IMR-90 (cell line): Measurements from ENCODE around the gene PAQR4. TPM values are rescaled to one million over a fixed set of nuclear protein-coding genes. Genes with fewer than 3 reads are reported as not detected.

Experiments
- ATAC-seq: fragments of 200-7000 bp; cut with Tn5 transposase; 2 replicates; pipeline ENCODE4 v1.9.1; 2020; ENCODE audit warnings: low read depth, mild to moderate bottlenecking, moderate library complexity
- BruUV-seq: library from RNA; stranded (reverse); fragments of 400-500 nt; replicated peaks from 2 replicates; lab custom pipeline; 2021; lab: Mats Ljungman, UMichigan
- CTCF ChIA-PET: fragments of 300-600 bp; formaldehyde crosslinking; extraction: SDS; loops from one replicate; lab custom pipeline; 2021; ENCODE audit warnings: antibody characterized with exemption; lab: Yijun Ruan, JAX
- POLR2A ChIA-PET: fragments of 300-600 bp; sonication (Branson Sonifier 250); formaldehyde crosslinking; loops from one replicate; lab custom pipeline; 2022; ENCODE audit warnings: antibody characterized with exemption; ENCODE audit not compliant: unreplicated experiment; lab: Charles Lee
- DNase-seq: peaks from one replicate; pipeline ENCODE4 v3.0.0; 2013
- H2AFZ ChIP-seq: replicated peaks from 2 replicates; pipeline ENCODE3; 2013; ENCODE audit warnings: low read length, mild to moderate bottlenecking; ENCODE audit not compliant: poor library complexity
- H2AK5ac ChIP-seq: 2 replicates; pipeline ENCODE4 v1.6.1; 2013; ENCODE audit warnings: low read depth, low read length, inconsistent platforms
- H2AK9ac ChIP-seq: replicated peaks from 2 replicates; pipeline ENCODE3; 2013; ENCODE audit warnings: mild to moderate bottlenecking, low read depth, low read length, moderate library complexity; ENCODE audit not compliant: poor library complexity
- H2BK120ac ChIP-seq: 2 replicates; pipeline ENCODE4 v1.6.1; 2013; ENCODE audit warnings: low read depth, low read length, inconsistent platforms
- H2BK15ac ChIP-seq: 3 replicates; pipeline ENCODE4 v1.6.1; 2013; ENCODE audit warnings: low read depth, low read length, inconsistent platforms
- H2BK20ac ChIP-seq: 2 replicates; pipeline ENCODE4 v1.6.1; 2013; ENCODE audit warnings: low read depth, mild to moderate bottlenecking, inconsistent platforms, low read length, moderate library complexity
- H2BK5ac ChIP-seq: 2 replicates; pipeline ENCODE4 v1.6.1; 2013; ENCODE audit warnings: mild to moderate bottlenecking, low read depth, low read length, inconsistent platforms; ENCODE audit not compliant: poor library complexity, severe bottlenecking
- H3K14ac ChIP-seq: replicated peaks from 2 replicates; pipeline ENCODE4 v1.6.1; 2013; ENCODE audit warnings: low read depth, low read length, inconsistent platforms
- H3K18ac ChIP-seq: 2 replicates; pipeline ENCODE4 v1.6.1; 2013; ENCODE audit warnings: low read depth, low read length, control low read depth
- H3K23ac ChIP-seq: 2 replicates; pipeline ENCODE4 v1.6.1; 2013; ENCODE audit warnings: low read depth, low read length, inconsistent platforms
- H3K27ac ChIP-seq: 2 replicates; pipeline ENCODE4 v1.5.1; 2013; ENCODE audit warnings: mild to moderate bottlenecking, control low read depth, low read length; ENCODE audit not compliant: insufficient read depth
- H3K27me3 ChIP-seq: 2 replicates; pipeline ENCODE4 v1.6.1; 2013; ENCODE audit warnings: low read length; ENCODE audit not compliant: control insufficient read depth, insufficient read depth
- H3K36me3 ChIP-seq: 2 replicates; pipeline ENCODE4 v1.6.1; 2013; ENCODE audit warnings: low read length, mixed read lengths; ENCODE audit not compliant: control insufficient read depth, insufficient read depth
- H3K4ac ChIP-seq: 2 replicates; pipeline ENCODE4 v1.6.1; 2013; ENCODE audit warnings: low read depth, low read length, inconsistent platforms
- H3K4me1 ChIP-seq: 2 replicates; pipeline ENCODE4 v1.6.1; 2013; ENCODE audit warnings: low read length, mixed read lengths; ENCODE audit not compliant: control insufficient read depth, insufficient read depth
- H3K4me2 ChIP-seq: 2 replicates; pipeline ENCODE4 v1.6.1; 2013; ENCODE audit warnings: low read depth, mild to moderate bottlenecking, control low read depth, low read length, moderate library complexity
- H3K4me3 ChIP-seq: 2 replicates; pipeline ENCODE4 v1.5.1; 2013; ENCODE audit warnings: low read depth, mild to moderate bottlenecking, control low read depth, low read length, moderate library complexity; ENCODE audit not compliant: insufficient read depth
- H3K56ac ChIP-seq: 2 replicates; pipeline ENCODE4 v1.6.1; 2013; ENCODE audit warnings: low read length, inconsistent platforms; ENCODE audit not compliant: insufficient read depth; ENCODE audit errors: extremely low read depth
- H3K79me1 ChIP-seq, 2 experiments: 2 replicates each; pipeline ENCODE4 v1.6.1; 2013; ENCODE audit warnings: low read length in 2 of 2, inconsistent platforms in 1 of 2, low read depth in 1 of 2
- H3K9ac ChIP-seq: 2 replicates; pipeline ENCODE4 v1.6.1; 2013; ENCODE audit warnings: low read depth, low read length, control low read depth
- H3K9me1 ChIP-seq: 2 replicates; pipeline ENCODE4 v1.6.1; 2013; ENCODE audit warnings: low read length, inconsistent platforms; ENCODE audit not compliant: insufficient read depth
- H3K9me3 ChIP-seq: 2 replicates; pipeline ENCODE4 v1.6.1; 2013; ENCODE audit warnings: low read length; ENCODE audit not compliant: control insufficient read depth, insufficient read depth
- H4K20me1 ChIP-seq: 2 replicates; pipeline ENCODE4 v1.6.1; 2013; ENCODE audit warnings: low read length, inconsistent platforms; ENCODE audit not compliant: insufficient read depth
- H4K5ac ChIP-seq: 2 replicates; pipeline ENCODE4 v1.6.1; 2013; ENCODE audit warnings: mild to moderate bottlenecking, low read depth, low read length, control low read depth
- H4K8ac ChIP-seq, 2 experiments: 2 replicates each; pipeline ENCODE4 v1.6.1; 2013; ENCODE audit warnings: low read depth in 2 of 2, low read length in 2 of 2, control low read depth in 1 of 2, inconsistent platforms in 1 of 2
- H4K91ac ChIP-seq: 2 replicates; pipeline ENCODE4 v1.6.1; 2013; ENCODE audit warnings: low read depth, low read length, inconsistent platforms; ENCODE audit not compliant: insufficient read depth
- CEBPB ChIP-seq: IDR thresholded peaks from 2 replicates; pipeline ENCODE4 v1.6.1; 2012; ENCODE audit warnings: low read depth, low read length, improper control_type of control experiment
- CHD1 ChIP-seq: IDR thresholded peaks from 2 replicates; pipeline ENCODE4 v1.6.1; 2012; ENCODE audit warnings: low read depth, low read length, improper control_type of control experiment
- ELK1 ChIP-seq: fragments of 150-350 bp; IDR thresholded peaks from 2 replicates; pipeline ENCODE4 v1.6.1; 2016; ENCODE audit warnings: low read depth, mild to moderate bottlenecking, low read length, moderate library complexity, borderline replicate concordance
- MAZ ChIP-seq: IDR thresholded peaks from 2 replicates; pipeline ENCODE4 v1.6.1; 2012; ENCODE audit warnings: low read depth, mild to moderate bottlenecking, low read length, improper control_type of control experiment, moderate library complexity, borderline replicate concordance
- MXI1 ChIP-seq: IDR thresholded peaks from 2 replicates; pipeline ENCODE4 v1.6.1; 2012; ENCODE audit warnings: low read depth, mild to moderate bottlenecking, low read length, moderate library complexity, borderline replicate concordance
- POLR2A ChIP-seq: IDR thresholded peaks from 2 replicates; pipeline ENCODE4 v1.6.1; 2012; ENCODE audit warnings: mild to moderate bottlenecking, low read depth, low read length
- RAD21 ChIP-seq: IDR thresholded peaks from 2 replicates; pipeline ENCODE4 v1.6.1; 2012; ENCODE audit warnings: low read length, improper control_type of control experiment
- RCOR1 ChIP-seq: IDR thresholded peaks from 2 replicates; pipeline ENCODE4 v1.6.1; 2012; ENCODE audit warnings: mild to moderate bottlenecking, low read length, improper control_type of control experiment; ENCODE audit not compliant: insufficient replicate concordance
- RFX5 ChIP-seq: IDR thresholded peaks from 2 replicates; pipeline ENCODE4 v1.8.0; 2012; ENCODE audit warnings: low read depth, mild to moderate bottlenecking, low read length, moderate library complexity
- SMC3 ChIP-seq: fragments of 150-350 bp; IDR thresholded peaks from 2 replicates; pipeline ENCODE4 v1.6.1; 2016; ENCODE audit warnings: low read depth, mild to moderate bottlenecking, antibody characterized with exemption, low read length, moderate library complexity
- USF2 ChIP-seq: fragments of 150-350 bp; IDR thresholded peaks from 2 replicates; pipeline ENCODE4 v1.6.1; 2017; ENCODE audit warnings: mild to moderate bottlenecking, antibody characterized with exemption, low read length, low read depth
- WGBS, 2 experiments: methylation state at CpG; one replicate each; pipeline versions ENCODE4 v1.1.5 to v1.1.7; 2013; ENCODE audit warnings: missing lambda C conversion rate in 2 of 2; ENCODE audit not compliant: insufficient read length in 1 of 2; ENCODE audit errors: extremely low coverage in 2 of 2; 5-methylcytosine and 5-hydroxymethylcytosine counted together
- dilution Hi-C: fragments of 300-500 bp; cut with HindIII; formaldehyde crosslinking; loops from one replicate; pipeline ENCODE4 v1.14.3; 2018; ENCODE audit warnings: low sequenced_read_pairs; ENCODE audit not compliant: unreplicated experiment
- in situ Hi-C: fragments of 300-500 bp; cut with MboI; formaldehyde crosslinking; loops from 3 replicates; pipeline ENCODE4 v1.14.3; 2019; ENCODE audit warnings: low sequenced_read_pairs, inconsistent platforms, mixed read lengths
- intact Hi-C: fragments of 100-400 bp; cut with micrococcal nuclease; formaldehyde crosslinking; loops from 2 replicates; pipeline ENCODE4 v1.10.0; 2022
- polyA plus RNA-seq, 3 experiments: library from polyadenylated mRNA; depleted of rRNA; stranded (reverse); fragments of >200 nt; gene quantifications; 2 replicates each; pipeline ENCODE4 v1.2.3, GENCODE V29; 2012; ENCODE audit warnings: low replicate concordance in 1 of 3
- total RNA-seq: library from RNA; depleted of rRNA; stranded (reverse); fragments of >200 nt; gene quantifications from 2 replicates; pipeline ENCODE4 v1.2.3, GENCODE V29; 2012

PAQR4 gene
- total and polyA plus RNA-seq, 2 of the 4 experiments (the other 2 are of a cell fraction) = 2.2 to 10.0 TPM

- DNase-seq (no peak), ATAC-seq (no peak)
- intact Hi-C loops = no loop called here
- no TSS peak for BruUV-seq
- H3K18ac ChIP-seq = no peak overlapping the region
- ChIA-PET POLR2A (no interaction called here), CTCF (no interaction called here)
- WGBS, 2 experiments = 100% methylated on average over 1 of the region's 6 CpGs; no CpG with 5 or more reads in 1 of the 2 experiments
- H3K9me3 ChIP-seq = no peaks in the 10 kb centered on the region
- no peak overlapping the region for H4K8ac ChIP-seq
- H2BK20ac ChIP-seq = no peak overlapping the region
- no peak overlapping the region for H3K27ac ChIP-seq
- H3K14ac ChIP-seq = no peak overlapping the region
- peaks cover 52% of the 10 kb centered on the region for H3K27me3 ChIP-seq
- H3K9me1 ChIP-seq = no peaks in the 10 kb centered on the region
- H2BK5ac ChIP-seq = no peak overlapping the region
- no peak overlapping the region for H3K56ac ChIP-seq
- no peak overlapping the region for H2AK9ac ChIP-seq
- TF ChIP-seq CHD1 = no peak
- no peak for TF ChIP-seq SMC3
- TF ChIP-seq CEBPB = no peak
- no peak for TF ChIP-seq MAZ
- TF ChIP-seq USF2 = no peak
- TF ChIP-seq RAD21 = no peak
- no peak for TF ChIP-seq RFX5
- no peak for TF ChIP-seq POLR2A
- TF ChIP-seq MXI1 = no peak
- no peak for TF ChIP-seq ELK1
- no peak for TF ChIP-seq RCOR1
- in situ Hi-C loops = no loop called here
- H2BK15ac ChIP-seq = no peak overlapping the region
- no peaks in the 10 kb centered on the region for H4K20me1 ChIP-seq
- H4K91ac ChIP-seq = no peak overlapping the region
- no peaks in the 10 kb centered on the region for H3K36me3 ChIP-seq
- dilution Hi-C loops = no loop called here
- no peak overlapping the region for H3K23ac ChIP-seq
- H3K4me3 ChIP-seq = no peak overlapping the region
- no peak overlapping the region for H4K5ac ChIP-seq
- H3K9ac ChIP-seq = no peak overlapping the region
- H3K4me2 ChIP-seq = no peak overlapping the region
- no peaks in the 10 kb centered on the region for H3K4me1 ChIP-seq
- no peaks in the 10 kb centered on the region for H3K79me1 ChIP-seq
- H2BK120ac ChIP-seq = no peak overlapping the region
- H2AK5ac ChIP-seq = no peak overlapping the region
- no peak overlapping the region for H3K4ac ChIP-seq
- H2AFZ ChIP-seq = no peak overlapping the region
Measured at GRCh38 chr16:2999929-3000328, 30.8 kb downstream of the PAQR4 start.
